GM12874 (cell line): ENCODE results near the gene ARHGEF11.

Experiments
- TF ChIP-seq, protein P1 (sequence below): IDR thresholded peaks from 2 replicates; pipeline ENCODE4 v1.5.1; 2011; ENCODE audit warnings: low read depth, mild to moderate bottlenecking, control low read depth, low read length, moderate library complexity; ENCODE audit not compliant: insufficient read depth

Gene ARHGEF11

DNA sequence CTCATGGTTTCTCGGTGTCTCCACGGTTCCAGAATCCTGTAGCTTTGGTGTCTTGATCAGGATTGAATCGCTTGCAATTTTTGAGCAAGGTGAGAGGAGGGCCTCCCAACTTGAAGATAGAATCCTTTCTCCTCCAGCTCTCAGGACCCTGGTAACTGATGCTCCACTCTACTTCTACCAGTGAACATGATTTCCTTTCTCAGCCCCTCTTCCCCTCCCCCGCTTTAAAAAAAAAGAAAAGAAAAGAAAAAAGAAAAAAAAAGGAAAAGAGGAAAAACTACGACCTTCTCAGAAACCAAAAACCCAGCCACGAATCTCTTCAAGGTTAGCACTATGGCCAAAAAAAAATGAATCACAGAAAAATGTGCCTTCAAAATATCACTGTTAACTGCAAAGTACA lies 1.2 kb downstream of the ARHGEF11 start:
- TF ChIP-seq, protein P1, sequence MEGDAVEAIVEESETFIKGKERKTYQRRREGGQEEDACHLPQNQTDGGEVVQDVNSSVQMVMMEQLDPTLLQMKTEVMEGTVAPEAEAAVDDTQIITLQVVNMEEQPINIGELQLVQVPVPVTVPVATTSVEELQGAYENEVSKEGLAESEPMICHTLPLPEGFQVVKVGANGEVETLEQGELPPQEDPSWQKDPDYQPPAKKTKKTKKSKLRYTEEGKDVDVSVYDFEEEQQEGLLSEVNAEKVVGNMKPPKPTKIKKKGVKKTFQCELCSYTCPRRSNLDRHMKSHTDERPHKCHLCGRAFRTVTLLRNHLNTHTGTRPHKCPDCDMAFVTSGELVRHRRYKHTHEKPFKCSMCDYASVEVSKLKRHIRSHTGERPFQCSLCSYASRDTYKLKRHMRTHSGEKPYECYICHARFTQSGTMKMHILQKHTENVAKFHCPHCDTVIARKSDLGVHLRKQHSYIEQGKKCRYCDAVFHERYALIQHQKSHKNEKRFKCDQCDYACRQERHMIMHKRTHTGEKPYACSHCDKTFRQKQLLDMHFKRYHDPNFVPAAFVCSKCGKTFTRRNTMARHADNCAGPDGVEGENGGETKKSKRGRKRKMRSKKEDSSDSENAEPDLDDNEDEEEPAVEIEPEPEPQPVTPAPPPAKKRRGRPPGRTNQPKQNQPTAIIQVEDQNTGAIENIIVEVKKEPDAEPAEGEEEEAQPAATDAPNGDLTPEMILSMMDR = no peak

DNA sequence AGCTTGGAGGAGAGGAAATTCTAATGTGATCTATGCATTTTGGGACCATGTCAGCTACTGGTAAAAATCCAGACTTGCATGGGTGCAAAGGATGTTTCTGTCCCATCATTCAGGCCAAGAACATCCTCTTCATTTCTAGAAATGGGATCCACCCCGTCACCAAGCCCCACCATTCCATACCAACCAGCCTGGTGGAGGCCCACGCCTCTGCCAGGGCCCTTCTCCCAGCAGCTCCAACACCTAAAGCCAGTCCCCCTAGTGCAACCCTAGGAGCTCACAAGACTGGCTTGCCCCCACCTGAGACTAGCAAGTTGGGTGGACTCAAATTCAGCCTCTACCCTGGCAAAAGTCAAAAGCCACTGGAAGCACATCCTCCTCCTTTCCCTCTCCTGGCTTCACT lies 1.9 kb downstream of the ARHGEF11 start:
- TF ChIP-seq, protein P1 = no peak

DNA sequence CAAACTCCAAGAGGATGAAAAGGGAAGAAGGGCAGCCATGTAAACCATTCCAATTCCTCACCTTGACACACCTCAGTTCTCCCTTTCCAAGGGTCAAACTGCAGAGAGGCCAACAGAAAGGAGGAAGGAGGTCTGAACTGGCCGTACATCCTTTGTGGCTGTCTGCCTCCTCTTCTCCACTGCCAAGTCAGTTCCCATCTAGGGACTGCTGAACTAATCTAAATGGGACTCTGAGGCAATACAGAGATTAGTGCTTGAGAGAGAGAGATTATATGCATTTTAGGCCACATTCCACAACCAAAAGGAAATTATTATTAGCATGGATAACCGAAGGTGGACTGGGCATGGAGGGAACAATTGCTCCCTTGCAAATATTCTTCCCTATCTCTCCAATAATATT lies 2.7 kb downstream of the ARHGEF11 start:
- TF ChIP-seq, protein P1 = no peak

DNA sequence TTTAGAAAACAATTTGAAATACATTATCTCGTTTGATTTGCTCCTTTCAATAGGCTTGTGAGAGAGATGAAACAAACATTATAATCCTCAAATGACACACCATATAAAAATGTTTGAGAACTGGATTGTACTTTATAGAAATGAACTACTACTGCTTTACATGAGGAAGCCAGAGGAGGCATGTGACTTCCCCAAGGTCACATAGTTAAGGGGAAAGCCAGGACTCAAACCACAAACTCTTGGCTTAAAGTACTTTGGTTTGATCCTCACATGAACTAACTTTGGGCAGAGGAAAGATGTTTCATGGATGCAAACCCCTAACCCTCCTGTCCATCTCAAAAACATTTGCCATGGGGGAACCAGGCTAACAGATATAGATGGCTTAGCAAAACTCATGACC lies 4.7 kb downstream of the ARHGEF11 start:
- TF ChIP-seq, protein P1 = no peak

DNA sequence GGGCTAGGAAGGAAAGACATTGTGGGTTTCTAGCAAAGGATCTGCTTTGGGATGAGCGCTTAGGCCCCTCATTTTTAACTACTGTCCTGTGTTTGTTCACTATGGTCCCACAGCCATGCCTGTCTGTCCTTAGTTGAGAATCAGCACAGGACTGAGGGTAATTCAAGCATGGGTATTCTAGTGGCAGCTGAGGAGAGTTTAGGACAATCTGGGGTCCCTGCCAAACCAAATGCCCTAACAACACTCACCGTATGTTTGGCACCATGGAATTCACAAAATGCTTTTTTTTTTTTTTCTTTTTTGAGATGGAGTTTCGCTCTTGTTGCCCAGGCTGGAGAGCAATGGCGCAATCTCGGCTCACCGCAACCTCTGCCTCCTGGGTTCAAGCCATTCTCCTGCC lies 10.4 kb downstream of the ARHGEF11 start:
- TF ChIP-seq, protein P1 = no peak

DNA sequence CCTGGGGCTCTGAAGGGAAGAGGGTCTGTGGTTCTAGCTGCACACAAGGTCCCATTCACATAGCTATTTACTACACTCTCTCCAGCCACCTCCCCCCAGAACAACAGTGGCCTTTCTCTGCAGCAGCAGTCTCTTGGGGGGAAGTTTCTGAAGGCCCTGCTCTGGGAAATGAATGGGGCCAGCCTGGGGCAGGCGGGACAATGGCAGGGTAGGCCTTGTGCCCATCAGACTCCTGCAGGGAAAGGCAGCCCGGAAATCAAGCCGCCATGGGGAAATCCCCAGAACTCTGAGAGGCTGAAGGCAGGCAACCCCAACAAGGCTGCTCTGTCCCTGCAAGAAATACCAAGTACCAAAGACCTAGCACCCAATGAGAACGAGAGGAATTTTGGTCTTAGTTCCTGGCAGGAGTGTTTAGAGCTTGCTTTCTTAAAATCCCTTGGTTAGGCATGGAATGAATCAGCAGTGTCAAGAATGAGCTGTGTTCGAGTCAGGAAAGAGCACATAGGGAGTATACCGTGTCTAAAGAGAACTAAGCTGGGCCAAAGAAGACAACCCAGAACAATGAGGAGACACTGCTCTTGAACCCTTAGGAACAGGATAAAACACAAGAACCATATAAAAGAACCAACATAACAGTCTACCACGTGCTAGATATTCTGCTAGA lies 11.3 kb downstream of the ARHGEF11 start:
- TF ChIP-seq, protein P1 = no peak

DNA sequence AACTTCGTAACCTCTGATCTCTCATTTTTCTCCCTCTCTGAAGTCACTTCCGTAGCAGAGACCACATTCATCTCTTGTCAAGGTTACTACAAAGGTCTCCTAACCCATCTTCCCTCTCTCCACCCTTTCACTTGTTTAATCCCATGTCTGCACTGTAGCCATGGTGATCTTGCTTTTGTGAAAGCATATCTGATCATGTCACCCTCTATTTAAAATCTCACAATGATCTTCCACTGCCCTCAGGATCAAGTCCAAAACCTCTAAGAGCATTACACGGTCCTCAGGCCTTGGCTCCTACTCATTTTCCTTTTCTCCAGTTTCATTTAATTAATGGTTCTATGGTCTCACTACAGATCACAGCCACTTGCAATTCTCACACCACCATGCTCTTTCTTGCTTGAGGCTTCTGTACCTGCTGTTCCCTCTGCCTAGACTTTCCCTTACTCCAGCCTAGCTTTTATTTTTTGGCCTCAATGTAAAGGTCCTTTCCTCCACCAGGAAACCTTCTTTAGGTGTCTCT lies 12.1 kb downstream of the ARHGEF11 start:
- TF ChIP-seq, protein P1 = no peak
